Esophagus mucosa (tissue), 1 donor: ENCODE data around the gene RAB3GAP2. TPM values are rescaled to one million over a fixed set of nuclear protein-coding genes. Genes with fewer than 3 reads are reported as not detected.
"Not testable (repeated sequence)": the region's sequence is repeated elsewhere in the genome, so short reads cannot be mapped to it uniquely, and the experiment has no call there.

Experiments
- ATAC-seq: fragments of 200-7000 bp; cut with Tn5 transposase; one replicate; pipeline ENCODE4 v1.9.1; 2020
- total RNA-seq: library from RNA; stranded (reverse); gene quantifications from one replicate; pipeline ENCODE4 v1.2.4, GENCODE V29; 2023
- donor health status: DM: yes; HTN: yes; CAD: no.

Gene RAB3GAP2
- total RNA-seq = 25.1 TPM

GRCh38 chr1:220272047-220272840 is at the start of gene RAB3GAP2:
TSS of gene RAB3GAP2 (minus strand) at chr1:220272453. CDS start at chr1:220272337, 116 bp downstream.
- peak; percentile 100 for ATAC-seq

- ATAC-seq = no peak
Observed at GRCh38 chr1:220321758-220322157, 49.5 kb upstream of the RAB3GAP2 start.

GRCh38 chr1:220320709-220321108 is 48.5 kb upstream of the RAB3GAP2 start:
- ATAC-seq = no peak

GRCh38 chr1:220318673-220319072 is 46.4 kb upstream of the RAB3GAP2 start:
- no peak for ATAC-seq

- ATAC-seq = no peak
Observed at GRCh38 chr1:220317161-220317560, 44.9 kb upstream of the RAB3GAP2 start.

- no peak for ATAC-seq
Observed at GRCh38 chr1:220316305-220316704, 44.1 kb upstream of the RAB3GAP2 start.

GRCh38 chr1:220315070-220315839 is 43.0 kb upstream of the RAB3GAP2 start:
- ATAC-seq = peak; percentile 86

- ATAC-seq = no peak
Observed at GRCh38 chr1:220313576-220313975, 41.3 kb upstream of the RAB3GAP2 start.

- not testable (repeated sequence) for ATAC-seq
Observed at GRCh38 chr1:220310147-220310546, 37.9 kb upstream of the RAB3GAP2 start.

- no peak for ATAC-seq
Observed at GRCh38 chr1:220307607-220308006, 35.4 kb upstream of the RAB3GAP2 start.

- ATAC-seq = no peak
Observed at GRCh38 chr1:220306339-220306738, 34.1 kb upstream of the RAB3GAP2 start.

- ATAC-seq = no peak
Observed at GRCh38 chr1:220303871-220304270, 31.6 kb upstream of the RAB3GAP2 start.

GRCh38 chr1:220301630-220302029 is 29.4 kb upstream of the RAB3GAP2 start:
- no peak for ATAC-seq

GRCh38 chr1:220300442-220301121 is 28.3 kb upstream of the RAB3GAP2 start:
- peak; percentile 78 for ATAC-seq

GRCh38 chr1:220299337-220299736 is 27.1 kb upstream of the RAB3GAP2 start:
- ATAC-seq = no peak

- ATAC-seq = no peak
Observed at GRCh38 chr1:220298470-220299205, 26.4 kb upstream of the RAB3GAP2 start.

- ATAC-seq = no peak
Observed at GRCh38 chr1:220296981-220297380, 24.7 kb upstream of the RAB3GAP2 start.

- ATAC-seq = no peak
Observed at GRCh38 chr1:220294846-220295301, 22.6 kb upstream of the RAB3GAP2 start.

- no peak for ATAC-seq
Observed at GRCh38 chr1:220291580-220291979, 19.3 kb upstream of the RAB3GAP2 start.

- ATAC-seq = no peak
Observed at GRCh38 chr1:220290140-220290761, 18.0 kb upstream of the RAB3GAP2 start.

GRCh38 chr1:220287129-220287528 is 14.9 kb upstream of the RAB3GAP2 start:
- no peak for ATAC-seq

GRCh38 chr1:220283625-220284024 is 11.4 kb upstream of the RAB3GAP2 start:
- no peak for ATAC-seq
